Measurements from ENCODE around the gene NEK6.

NEK6 gene

DNA sequence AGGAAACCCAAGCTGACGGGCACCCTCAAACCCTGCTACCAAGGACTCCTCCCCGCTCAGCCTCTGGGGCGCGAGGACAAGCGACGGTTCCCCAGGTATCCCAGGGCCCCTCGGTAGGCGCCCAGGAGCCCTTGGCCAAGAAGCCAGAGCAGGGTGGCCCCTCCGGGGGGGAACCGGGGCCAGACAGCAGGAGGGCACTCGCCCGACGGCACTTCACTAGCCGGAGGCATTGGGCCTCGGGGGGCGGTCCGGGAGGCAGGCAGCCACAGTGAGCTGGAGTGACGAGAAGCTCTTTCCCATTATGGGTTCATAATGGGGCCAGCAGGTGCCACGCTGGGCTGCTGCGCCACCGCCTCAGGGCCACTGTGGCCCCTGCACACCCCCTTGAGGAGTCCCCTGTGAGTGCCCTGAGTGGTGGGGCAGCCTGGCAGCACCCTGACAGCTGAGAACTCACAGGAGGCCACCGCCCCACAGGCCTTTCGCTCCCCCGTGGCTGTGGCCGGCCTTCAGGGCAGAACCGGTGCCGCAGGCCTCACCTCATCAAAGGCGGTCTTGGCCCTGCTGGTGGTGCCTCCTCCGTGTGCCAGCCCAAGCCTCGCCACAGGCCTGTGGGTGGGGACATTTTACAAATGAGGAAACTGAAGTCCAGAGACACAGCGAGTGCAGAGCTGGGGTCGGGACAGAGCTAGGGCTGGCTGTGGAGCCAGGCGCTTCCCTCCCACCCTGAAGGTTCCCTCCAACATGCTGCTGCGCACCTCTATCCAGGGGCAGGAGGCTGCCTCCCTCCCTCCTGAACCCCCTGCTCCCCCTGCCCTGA is 88.8 kb downstream of the NEK6 start:
- no peak for DNase-seq

DNA sequence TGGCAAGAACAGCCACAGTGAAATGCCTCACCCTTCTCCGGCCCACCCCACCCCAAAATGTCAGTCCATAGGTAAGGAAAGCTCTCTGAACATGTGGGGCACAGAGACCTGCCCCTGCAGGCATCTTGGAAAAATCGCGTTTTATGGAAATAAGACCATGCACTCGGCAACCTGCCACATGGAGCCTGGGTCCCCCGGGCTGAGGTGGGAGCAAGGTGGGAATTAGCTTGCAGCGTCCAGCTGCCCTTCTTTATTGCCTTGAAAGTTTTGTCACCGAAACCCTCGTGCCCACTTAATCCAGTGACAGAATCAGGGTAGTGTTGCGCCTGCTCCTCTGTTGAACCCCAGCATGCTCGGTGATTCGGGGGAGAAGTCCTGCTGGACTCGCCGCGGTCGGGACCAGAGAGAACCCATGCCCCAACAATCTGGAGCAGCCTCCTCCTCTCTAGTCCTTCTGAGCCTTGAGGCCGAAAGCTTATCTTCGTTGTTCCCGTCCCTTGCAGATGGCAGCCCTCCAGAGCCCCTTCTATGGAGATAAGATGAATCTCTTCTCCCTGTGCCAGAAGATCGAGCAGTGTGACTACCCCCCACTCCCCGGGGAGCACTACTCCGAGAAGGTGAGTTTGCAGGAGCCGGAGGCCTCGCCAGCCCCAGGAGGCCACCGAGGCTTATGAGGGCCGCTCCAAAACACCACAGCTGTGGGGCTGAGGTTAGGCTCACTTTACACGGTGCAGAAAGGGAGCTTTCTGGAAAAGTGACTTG is 89.6 kb downstream of the NEK6 start:
- DNase-seq, result no peak

DNA sequence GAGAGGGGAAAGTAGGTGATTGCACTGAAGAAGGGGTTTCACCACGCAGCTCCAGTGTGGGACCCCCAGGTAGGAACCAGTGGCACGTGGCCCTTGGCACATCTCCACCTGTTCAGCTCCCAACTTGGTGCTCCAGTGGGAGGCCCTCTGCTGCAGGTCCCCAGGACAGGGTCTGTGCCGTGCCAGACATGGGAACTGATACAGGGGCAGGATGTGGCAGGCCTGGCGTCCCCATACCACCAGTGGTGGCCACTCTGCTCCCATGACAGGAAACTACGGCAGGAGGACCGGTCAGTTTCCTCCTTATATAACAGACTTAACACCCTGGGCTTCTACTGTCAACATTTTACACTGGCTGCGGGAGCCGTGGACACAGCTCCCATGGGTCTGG is 90.2 kb downstream of the NEK6 start:
- no peak for DNase-seq

DNA sequence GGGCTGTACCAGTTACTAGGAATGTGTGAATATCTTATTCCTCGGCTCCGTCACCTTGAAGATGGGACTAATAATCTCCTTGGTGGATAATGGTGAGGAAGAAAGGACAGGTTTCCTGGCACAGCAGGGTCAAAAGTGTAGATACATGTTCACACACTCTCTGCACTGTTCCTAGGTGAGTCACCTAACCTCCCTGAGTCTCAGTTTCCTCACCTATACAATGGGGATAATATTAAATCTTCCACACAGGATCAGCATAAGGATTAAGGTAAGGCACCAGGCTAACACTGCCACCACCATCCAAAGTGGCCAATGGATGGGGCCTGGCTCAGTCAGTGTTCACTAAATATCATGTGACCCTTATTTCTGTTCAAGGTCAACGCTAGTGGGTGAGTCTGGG is 90.6 kb downstream of the NEK6 start:
- DNase-seq, result no peak

DNA sequence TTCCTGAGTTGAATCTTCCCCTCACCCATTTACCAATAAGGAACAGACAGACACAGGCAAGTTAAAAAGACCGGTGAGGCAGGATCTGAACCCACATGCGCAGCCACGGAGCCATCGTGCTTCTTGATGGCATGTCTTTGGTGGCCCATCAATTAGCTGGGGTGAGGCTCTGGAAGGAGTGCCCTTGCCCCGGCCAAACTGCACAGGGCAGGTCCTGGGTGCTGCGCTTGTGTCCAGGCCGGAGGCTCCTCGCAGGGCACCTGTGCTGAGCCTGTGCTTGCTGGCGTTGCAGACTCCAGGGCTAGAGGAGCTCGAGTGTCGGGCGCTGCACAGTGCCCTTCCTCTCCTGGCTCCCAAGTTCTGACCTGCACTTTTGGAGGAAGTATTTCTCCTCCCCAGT is 91.1 kb downstream of the NEK6 start:
- DNase-seq, result no peak

DNA sequence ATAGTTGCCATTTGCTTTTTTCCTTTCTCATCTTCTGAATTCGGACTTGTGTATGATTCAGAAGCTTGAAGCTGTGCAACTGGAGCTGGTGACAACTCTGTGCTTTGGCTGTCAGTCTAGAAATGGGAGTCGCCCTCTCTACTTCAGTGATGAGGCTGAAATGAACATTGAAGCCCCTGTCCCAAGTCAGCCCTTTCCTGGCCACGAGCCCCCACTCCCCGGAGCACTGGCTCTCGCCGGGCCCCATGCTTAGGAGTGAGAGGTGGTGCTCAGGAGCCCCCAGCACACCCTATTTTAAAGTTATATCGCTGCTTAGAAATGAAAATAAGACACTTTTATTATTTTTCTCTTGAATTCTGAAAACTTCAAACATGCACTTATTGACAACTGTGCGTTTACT is 91.5 kb downstream of the NEK6 start:
- no peak for DNase-seq

DNA sequence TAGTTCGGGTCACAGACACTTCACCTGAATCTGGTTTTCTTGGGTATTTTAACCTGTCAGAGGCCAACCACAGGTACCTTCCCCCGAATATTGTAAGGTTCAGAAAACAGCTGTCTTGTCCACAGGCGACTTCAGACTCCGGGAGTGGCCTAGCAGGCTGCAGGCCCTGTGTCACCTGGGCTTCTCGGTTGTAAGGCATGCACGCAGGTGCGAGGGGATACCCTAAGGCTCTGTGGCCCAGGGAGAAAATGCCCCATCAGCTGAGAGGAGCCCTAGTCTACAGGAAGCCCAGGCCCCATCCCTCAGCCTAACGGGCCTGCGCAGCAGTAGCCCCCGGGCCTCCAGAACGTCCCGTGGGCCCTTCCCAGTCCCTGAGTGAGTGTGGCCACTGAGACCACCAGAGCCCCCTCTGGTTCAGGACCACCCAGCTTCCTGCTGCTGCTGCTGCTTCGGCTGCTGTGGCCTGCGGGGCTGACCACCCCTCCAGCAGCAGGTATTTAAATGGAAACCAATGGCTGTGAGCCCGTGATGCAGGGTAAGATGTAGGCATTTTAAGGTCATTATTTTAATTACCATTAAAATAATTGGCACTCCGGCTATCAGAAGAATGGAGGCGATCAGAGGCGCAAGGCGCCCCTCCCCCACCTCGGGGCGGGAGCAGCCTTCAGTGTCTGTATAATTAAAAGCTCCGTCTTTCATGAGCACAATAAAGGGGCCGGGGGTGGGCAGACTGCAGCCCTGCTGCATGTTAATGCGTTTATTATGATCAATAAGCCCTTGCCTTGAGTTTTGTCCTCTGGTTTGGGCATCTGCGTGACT is 92.1 kb downstream of the NEK6 start:
- DNase-seq, result no peak

DNA sequence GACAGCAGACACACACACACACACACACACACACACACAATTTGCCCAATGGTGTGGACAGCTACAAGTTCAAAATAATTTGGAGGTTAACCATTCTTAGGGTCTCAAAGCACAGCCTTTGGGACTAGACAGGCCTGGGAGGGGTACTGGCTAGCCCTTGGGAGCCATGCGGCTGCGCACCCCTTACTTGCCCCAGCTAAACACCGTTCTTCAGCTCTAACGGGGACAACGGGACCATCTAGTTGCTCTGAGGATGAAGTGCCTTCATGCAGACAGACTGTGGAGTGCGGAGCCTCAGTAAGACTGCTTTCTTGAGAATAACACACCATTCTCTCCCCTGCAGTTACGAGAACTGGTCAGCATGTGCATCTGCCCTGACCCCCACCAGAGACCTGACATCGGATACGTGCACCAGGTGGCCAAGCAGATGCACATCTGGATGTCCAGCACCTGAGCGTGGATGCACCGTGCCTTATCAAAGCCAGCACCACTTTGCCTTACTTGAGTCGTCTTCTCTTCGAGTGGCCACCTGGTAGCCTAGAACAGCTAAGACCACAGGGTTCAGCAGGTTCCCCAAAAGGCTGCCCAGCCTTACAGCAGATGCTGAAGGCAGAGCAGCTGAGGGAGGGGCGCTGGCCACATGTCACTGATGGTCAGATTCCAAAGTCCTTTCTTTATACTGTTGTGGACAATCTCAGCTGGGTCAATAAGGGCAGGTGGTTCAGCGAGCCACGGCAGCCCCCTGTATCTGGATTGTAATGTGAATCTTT is 92.9 kb downstream of the NEK6 start:
- no peak for DNase-seq

DNA sequence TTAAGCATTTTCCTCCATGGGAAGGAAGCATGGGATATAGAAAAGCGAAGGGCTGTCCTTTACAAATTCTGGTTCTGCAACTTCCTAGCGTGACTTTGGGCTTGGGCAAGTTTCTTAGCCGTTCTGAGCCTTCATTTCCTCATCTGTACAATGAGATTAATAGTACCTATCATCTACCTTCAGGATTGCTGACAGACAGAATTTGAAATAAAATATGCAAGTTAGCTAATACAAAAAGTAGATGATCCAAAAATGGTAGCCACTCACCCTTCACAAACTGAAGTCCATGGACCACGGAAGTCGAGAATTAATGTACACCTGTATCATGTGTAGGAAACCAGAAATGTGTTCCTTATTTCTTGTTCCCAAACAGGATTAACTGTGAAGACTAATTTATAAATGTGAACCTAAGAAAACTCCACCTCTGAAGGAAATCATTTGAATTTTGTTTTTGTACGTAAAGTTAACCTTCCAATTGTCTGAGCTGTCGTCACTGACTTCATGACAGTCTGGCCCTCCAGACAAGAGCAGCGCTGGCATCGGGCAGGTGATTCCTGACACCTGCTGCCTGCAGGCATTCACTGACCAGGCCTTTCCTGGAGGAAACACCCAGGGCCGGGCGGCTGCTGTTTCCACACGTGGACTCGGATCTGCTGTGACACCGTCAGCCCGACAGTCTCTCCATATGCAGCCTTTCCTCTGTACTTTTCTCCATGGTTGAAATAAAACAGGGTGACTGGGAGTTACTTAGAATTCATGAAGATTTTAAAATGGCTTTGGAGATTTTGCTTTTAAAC is 94.1 kb downstream of the NEK6 start:
- DNase-seq, result no peak

DNA sequence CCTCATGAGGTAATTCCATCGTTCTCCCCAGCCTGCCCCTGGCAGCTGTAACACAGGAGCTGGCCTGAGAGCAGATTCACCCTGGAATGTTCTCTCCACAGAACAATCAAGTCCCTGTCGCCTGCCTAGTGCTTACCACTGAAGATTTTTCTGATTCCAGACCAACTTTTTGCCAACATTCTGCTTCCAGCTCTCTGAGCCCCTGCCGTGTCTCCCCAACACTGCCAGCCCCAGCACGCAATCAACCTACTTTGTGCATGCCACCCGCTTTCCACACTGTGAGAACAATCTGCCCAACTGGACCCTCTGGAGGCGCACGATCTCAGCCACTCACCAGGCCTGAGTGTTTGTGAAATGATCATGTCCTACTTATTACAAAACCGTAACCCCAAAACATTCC is 94.9 kb downstream of the NEK6 start:
- no peak for DNase-seq

GRCh38 chr9:124353166-124353768 is 95.5 kb downstream of the NEK6 start:
- no peak for DNase-seq

- no peak for DNase-seq
Measured at GRCh38 chr9:124353811-124354274, 96.1 kb downstream of the NEK6 start.

- no peak for DNase-seq
Measured at GRCh38 chr9:124354346-124355038, 96.7 kb downstream of the NEK6 start.

- no peak for DNase-seq
Measured at GRCh38 chr9:124355039-124355940, 97.5 kb downstream of the NEK6 start.

- no peak for DNase-seq
Measured at GRCh38 chr9:124355941-124356744, 98.4 kb downstream of the NEK6 start.

- DNase-seq, result no peak
Measured at GRCh38 chr9:124356745-124357390, 99.1 kb downstream of the NEK6 start.

DNA sequence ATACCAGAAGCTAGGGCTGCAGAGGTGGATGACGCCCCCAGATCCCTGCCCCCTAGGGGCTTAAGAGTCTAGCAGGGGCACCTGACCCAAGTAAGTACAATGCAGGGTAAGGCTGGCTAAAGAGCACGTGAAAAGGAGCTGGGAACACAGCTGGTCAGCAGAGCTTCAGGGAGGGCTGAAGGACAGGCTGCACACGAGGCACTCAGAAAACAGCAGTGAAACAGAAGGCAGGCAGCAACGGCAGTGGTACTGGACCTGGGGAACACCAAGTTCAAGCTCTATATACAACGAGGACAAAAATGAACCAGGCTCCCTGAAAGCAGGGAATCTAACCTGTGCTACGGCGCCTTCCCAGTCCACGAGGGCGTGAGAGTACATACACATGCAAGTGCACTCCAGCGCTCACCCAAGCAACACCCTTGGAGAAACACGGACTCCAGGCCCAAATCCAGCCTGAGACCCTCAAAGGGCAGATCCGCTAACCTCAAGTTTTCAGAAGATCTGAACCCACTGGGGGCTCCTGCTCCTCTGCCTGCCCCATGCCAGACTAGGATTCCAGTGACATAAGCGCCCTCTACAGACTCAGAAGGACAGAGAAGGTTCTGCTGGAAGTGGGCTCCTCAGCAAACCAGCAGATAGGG is 100.1 kb downstream of the NEK6 start:
- DNase-seq, result no peak

DNA sequence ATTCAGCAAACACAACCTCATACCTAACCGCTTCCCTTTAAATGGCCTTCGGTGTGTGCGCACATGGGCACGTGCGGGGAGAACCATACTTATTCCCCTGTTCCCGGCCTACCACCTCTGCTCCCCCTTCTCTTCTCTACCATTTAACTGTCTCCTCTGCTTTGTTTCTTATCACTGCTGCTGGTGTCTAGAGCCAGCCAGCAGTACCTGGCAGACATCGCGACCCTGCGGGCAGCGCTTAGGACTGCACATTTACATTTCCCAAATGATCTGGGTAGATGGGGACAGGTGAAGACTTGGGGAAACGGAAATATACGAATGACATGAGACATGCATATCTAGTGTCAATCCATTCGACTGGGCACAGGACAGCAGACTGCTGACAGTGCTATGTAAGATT is 100.9 kb downstream of the NEK6 start:
- no peak for DNase-seq

Data from activated CD4-positive, alpha-beta T cell treated with anti-CD3 and anti-CD28 coated beads, Interleukin-2, amount 50 U/mL, for 16 hours (primary cell).